Activated naive CD8-positive, alpha-beta T cell treated with anti-CD3 and anti-CD28 coated beads for 36 hours (primary cell): ENCODE data around the gene CDCA3. TPM values are rescaled to one million over a fixed set of nuclear protein-coding genes. Genes with fewer than 3 reads are reported as not detected.
A peak's percentile ranks its signal among the peaks of the same experiment; 100 is the strongest.
"Not testable (repeated sequence)": the region's sequence is repeated elsewhere in the genome, so short reads cannot be mapped to it uniquely, and the experiment has no call there.

Source experiments
- DNase-seq: peaks from one replicate; pipeline ENCODE4 v3.0.0; 2021
- H3K27ac Mint-ChIP-seq: one replicate; pipeline ENCODE4 v1.8.0; 2022; ENCODE audit warnings: mild to moderate bottlenecking, moderate library complexity, mixed read lengths
- H3K27me3 Mint-ChIP-seq: one replicate; pipeline ENCODE4 v1.8.0; 2022; ENCODE audit warnings: mild to moderate bottlenecking, mixed read lengths
- H3K36me3 Mint-ChIP-seq: one replicate; pipeline ENCODE4 v1.8.0; 2021; ENCODE audit warnings: mild to moderate bottlenecking, mixed read lengths
- H3K4me1 Mint-ChIP-seq: one replicate; pipeline ENCODE4 v1.8.0; 2021; ENCODE audit warnings: mixed read lengths
- H3K4me3 Mint-ChIP-seq: one replicate; pipeline ENCODE4 v1.8.0; 2022; ENCODE audit warnings: mild to moderate bottlenecking, moderate library complexity, mixed read lengths
- H3K9me3 Mint-ChIP-seq: one replicate; pipeline ENCODE4 v1.8.0; 2022; ENCODE audit warnings: mixed read lengths
- total RNA-seq, 2 experiments: library from RNA; stranded (reverse); gene quantifications; one replicate each; pipeline ENCODE4 v1.2.3, GENCODE V29; 2021

Gene CDCA3
- total RNA-seq, 2 experiments from 2014 or later: 62.5 to 64.0 TPM

DNA sequence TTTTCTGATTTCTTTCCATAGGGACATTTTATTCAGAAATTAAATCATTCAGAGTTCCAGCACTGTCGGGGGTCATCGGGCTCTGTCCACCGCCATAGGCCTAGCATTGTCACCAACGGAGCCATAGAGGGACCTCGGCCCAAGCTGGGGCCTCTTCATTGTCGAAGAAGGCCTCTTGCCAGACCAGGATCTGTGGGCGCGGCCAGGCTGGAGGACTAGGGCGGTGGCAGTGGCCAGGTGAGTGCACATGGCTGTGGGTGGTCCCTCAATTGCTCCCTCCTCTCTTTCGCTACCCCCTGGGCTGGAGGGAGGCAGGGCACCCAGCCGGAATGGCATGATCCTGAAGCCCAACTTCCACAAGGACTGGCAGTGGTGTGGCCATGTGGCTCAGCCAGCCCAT lies 32.6 kb upstream of the CDCA3 start:
- no peak overlapping the region for H3K4me3 Mint-ChIP-seq
- H3K36me3 Mint-ChIP-seq: peaks cover 5% of the 10 kb centered on the region
- no peaks in the 10 kb centered on the region for H3K9me3 Mint-ChIP-seq
- no peak overlapping the region for H3K27ac Mint-ChIP-seq
- H3K4me1 Mint-ChIP-seq: no peaks in the 10 kb centered on the region
- no peaks in the 10 kb centered on the region for H3K27me3 Mint-ChIP-seq
- DNase-seq: no peak

DNA sequence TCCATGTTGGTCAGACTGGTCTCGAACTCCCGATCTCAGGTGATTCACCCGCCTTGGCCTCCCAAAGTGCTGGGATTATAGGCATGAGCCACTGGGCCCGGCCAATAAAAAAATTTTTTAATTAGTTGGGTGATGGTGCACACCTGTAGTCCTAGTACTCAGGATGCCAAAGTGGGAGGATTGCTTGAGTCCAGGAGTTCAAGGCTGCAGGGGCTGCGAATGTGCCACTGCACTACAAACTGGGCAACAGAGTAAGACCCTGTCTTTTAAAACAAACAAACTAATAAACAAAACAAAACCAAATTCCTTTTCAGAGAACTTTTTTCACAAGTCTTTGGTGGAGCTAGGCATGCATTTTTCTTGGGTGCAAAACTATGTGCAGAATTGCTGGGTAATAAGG lies 32.2 kb upstream of the CDCA3 start:
- Mint-ChIP-seq H3K27ac (no peak overlapping the region), H3K36me3 (peaks cover 5% of the 10 kb centered on the region), H3K9me3 (no peaks in the 10 kb centered on the region), H3K4me1 (no peaks in the 10 kb centered on the region), H3K4me3 (no peak overlapping the region), H3K27me3 (no peaks in the 10 kb centered on the region)
- no peak for DNase-seq

DNA sequence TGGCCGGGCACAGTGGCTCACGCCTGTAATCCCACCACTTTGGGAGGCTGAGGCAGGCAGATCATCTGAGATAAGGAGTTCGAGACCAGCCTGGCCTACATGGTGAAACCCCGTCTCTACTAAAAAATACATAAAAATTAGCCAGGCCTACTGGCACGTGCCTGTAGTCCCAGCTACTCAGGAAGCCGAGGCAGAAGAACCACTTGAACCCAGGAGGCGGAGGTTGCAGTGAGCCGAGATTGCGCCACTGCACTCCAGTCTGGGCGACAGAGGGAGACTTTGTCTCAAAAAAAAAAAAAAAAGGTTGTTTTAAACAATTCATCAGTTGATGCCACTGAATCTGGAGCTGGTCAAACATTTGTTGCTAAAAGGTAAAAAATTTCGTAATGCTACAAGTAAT lies 28.7 kb upstream of the CDCA3 start:
- not testable (repeated sequence) for H3K4me3 Mint-ChIP-seq, H3K27me3 Mint-ChIP-seq, H3K9me3 Mint-ChIP-seq, H3K4me1 Mint-ChIP-seq, DNase-seq
- H3K27ac Mint-ChIP-seq: peak overlapping the region; percentile 42
- peaks cover 17% of the 10 kb centered on the region for H3K36me3 Mint-ChIP-seq

DNA sequence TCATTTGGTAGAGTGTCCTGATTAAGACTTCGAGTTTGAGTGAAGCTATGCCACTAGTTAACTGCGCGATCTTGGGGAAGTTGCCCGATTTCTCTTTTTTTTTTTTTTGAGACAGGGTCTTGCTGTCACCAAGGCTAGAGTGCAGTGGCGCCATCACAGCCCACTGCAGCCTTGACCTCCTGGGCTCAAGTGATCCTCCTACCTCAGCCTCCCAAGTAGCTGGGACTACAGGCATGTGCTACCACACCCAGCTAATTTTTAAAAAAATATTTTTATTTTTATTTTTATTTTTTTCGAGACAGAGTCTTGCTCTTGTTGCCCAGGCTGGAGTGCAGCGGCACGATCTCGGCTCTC lies 22.9 kb upstream of the CDCA3 start:
- H3K36me3 Mint-ChIP-seq: peaks cover 53% of the 10 kb centered on the region

DNA sequence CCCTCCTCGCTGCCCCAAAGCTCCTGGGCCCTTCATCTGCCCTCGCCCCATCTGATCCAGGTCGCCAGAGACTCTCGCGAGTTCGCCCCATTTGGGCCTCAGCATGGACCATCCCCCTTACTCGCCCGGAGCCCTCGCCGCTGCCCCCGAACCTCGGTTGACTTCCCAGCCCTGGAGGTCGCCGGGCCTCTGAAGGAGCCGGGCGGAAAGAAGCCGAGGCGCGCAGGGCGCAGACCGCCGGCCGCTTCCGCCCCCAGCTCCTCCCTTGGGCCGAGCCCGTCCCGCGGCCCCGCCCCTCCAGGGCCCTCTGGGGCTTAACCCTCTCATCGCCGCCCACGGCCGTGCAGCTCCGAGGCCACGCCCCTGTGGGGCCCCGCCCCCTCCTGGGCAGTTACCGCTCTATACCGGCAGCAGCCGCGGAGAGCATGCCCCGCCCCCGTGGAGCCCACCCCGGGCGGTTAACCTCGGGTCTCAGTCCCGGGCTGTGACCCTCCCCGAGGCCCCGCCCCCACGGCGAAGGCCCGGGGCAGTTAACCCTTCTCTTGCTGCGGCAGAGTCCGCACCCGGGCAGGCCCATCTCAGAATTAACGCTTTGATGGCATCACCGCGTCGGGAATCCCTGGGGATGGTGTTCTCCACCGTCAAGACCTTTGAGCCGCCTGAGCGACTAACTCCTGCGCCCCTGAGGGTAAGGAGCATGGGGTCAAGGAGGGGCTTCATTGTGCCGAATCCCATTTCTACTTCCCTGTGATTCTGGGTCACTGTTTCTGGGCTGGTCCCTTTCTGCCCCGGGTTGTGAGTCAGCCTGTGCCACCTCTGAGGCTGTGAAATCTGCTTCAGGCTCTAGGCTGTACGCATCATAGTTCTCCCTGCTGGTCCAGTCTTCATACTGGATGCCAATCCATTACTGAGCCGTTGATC lies 22.3 kb upstream of the CDCA3 start, which contains the start of gene SPSB2:
Gene SPSB2, minus strand, starts transcription at position 210 of the 921 bp plus-strand sequence. CDS start 402 bp downstream, outside the sequence.
- Mint-ChIP-seq H3K27ac (peak within 1 kb of the TSS; percentile 95), H3K4me3 (peak within 1 kb of the TSS; percentile 90), H3K36me3 (peaks cover 59% of the 10 kb centered on the region), H3K4me1 (peaks cover 48% of the 10 kb centered on the region), H3K9me3 (no peaks in the 10 kb centered on the region), H3K27me3 (no peaks in the 10 kb centered on the region)
- peak; percentile 100 for DNase-seq

More for the DNA sequence above, 22.9 kb upstream of the CDCA3 start:
- not testable (repeated sequence) for H3K27me3 Mint-ChIP-seq, DNase-seq, H3K9me3 Mint-ChIP-seq
- Mint-ChIP-seq H3K4me1 (peaks cover 42% of the 10 kb centered on the region), H3K27ac (peak overlapping the region; percentile 79), H3K4me3 (peak overlapping the region; percentile 90)

DNA sequence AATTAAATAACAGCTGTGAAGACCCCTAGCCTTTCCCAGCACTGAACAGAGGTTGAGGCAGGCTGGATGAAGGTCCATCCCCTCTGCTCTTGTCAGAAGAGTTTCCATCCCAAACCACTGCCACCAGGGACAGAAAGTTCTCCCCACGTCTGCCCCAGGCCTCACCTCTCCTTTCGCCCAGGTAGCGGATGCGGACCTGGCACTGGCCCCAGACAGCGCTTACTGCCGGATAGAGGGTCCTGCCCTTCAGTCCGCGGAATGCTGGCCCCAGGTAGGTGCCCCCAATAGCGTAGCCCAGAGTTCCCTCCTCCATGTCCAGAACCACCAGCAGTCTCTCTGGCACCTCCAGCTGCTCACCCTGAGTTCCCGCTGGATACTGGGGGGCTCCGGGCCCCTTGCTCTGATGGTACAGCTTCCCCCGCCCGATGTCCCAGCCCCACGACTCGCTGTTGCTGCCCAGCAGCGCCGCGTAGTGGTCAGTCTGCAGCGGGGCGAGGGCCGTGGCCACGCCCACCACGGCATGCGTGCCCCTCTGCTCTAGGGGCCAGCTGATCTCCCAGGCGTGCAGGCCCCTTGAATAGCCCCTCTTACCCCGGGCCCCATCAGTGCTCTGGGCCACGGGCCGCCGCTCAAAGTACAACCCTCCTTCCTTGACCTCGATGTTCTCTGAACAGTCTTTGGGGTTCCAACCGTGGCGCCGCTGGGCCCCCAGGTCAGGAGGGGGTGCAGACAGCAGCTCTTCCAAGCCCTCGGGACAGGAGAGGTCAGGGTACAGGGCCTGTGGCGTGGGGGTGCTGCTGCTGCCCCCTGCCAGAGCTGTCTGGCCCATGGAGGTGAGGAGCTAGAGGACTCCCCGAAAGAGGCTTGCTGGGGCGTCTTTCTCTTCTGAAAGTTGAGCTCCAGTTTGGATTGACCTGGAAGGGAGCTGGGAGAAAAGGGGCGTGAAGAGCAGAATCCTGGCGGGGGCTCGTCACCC lies 21.3 kb upstream of the CDCA3 start:
- peak; percentile 89 for DNase-seq
- H3K4me3 Mint-ChIP-seq: peak overlapping the region; percentile 90
- H3K9me3 Mint-ChIP-seq: no peaks in the 10 kb centered on the region
- H3K36me3 Mint-ChIP-seq: peaks cover 63% of the 10 kb centered on the region
- H3K27ac Mint-ChIP-seq: peak overlapping the region; percentile 95
- H3K27me3 Mint-ChIP-seq: no peaks in the 10 kb centered on the region
- H3K4me1 Mint-ChIP-seq: peaks cover 48% of the 10 kb centered on the region

DNA sequence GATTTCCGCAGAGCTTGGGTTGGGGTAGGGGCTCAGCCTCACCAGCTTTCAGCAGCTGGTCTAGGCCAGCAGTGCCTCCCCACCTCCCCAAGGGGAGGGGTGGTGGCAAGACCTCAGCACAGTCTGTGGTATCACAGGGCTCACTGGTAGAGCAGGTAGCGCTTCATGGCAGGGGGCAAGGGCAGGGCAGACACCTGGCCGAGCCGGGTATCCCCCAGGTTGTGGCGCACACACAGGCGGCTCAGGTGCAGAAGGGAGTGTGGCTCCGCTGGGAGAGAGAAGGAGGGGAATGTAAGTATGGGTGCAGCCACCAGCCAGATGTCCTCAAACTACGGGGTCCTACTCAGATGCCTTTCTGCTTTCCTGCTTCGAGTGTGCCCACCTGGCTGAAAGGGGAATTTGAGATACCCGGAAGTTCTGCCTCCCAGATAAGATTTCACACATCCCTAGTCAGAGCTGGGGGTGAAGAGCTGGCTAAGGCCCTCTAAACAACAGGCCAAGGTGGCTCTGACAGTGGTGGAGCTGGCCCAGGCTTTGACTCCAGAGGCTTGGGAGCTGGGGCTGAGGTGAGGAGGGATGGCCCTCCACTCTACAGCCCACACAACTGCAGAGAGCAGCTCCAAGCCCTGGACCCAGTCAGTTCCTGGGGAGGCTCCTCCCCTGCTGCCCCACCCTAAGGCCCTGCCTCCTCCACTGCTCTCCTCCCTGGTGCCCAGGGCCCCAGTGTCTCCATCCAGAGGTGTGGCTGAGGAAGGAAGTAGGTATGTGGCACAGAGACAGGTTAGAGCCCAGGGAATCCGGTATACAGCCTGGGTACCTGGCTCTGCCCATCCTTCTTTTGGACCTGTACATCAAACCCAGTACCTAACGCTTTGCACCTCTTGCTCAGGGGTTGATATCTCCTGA lies 20.2 kb upstream of the CDCA3 start:
- Mint-ChIP-seq H3K4me1 (peaks cover 56% of the 10 kb centered on the region), H3K4me3 (peak overlapping the region; percentile 90), H3K36me3 (peaks cover 59% of the 10 kb centered on the region), H3K27ac (peak overlapping the region; percentile 95), H3K9me3 (no peaks in the 10 kb centered on the region), H3K27me3 (no peaks in the 10 kb centered on the region)
- DNase-seq: peak; percentile 56

DNA sequence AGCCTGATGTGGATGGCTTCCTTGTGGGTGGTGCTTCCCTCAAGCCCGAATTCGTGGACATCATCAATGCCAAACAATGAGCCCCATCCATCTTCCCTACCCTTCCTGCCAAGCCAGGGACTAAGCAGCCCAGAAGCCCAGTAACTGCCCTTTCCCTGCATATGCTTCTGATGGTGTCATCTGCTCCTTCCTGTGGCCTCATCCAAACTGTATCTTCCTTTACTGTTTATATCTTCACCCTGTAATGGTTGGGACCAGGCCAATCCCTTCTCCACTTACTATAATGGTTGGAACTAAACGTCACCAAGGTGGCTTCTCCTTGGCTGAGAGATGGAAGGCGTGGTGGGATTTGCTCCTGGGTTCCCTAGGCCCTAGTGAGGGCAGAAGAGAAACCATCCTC lies 19.2 kb upstream of the CDCA3 start:
- H3K4me3 Mint-ChIP-seq: peak overlapping the region; percentile 90
- H3K9me3 Mint-ChIP-seq, DNase-seq, H3K27me3 Mint-ChIP-seq: not testable (repeated sequence)
- H3K4me1 Mint-ChIP-seq: peaks cover 65% of the 10 kb centered on the region
- H3K36me3 Mint-ChIP-seq: peaks cover 56% of the 10 kb centered on the region
- peak overlapping the region; percentile 95 for H3K27ac Mint-ChIP-seq

DNA sequence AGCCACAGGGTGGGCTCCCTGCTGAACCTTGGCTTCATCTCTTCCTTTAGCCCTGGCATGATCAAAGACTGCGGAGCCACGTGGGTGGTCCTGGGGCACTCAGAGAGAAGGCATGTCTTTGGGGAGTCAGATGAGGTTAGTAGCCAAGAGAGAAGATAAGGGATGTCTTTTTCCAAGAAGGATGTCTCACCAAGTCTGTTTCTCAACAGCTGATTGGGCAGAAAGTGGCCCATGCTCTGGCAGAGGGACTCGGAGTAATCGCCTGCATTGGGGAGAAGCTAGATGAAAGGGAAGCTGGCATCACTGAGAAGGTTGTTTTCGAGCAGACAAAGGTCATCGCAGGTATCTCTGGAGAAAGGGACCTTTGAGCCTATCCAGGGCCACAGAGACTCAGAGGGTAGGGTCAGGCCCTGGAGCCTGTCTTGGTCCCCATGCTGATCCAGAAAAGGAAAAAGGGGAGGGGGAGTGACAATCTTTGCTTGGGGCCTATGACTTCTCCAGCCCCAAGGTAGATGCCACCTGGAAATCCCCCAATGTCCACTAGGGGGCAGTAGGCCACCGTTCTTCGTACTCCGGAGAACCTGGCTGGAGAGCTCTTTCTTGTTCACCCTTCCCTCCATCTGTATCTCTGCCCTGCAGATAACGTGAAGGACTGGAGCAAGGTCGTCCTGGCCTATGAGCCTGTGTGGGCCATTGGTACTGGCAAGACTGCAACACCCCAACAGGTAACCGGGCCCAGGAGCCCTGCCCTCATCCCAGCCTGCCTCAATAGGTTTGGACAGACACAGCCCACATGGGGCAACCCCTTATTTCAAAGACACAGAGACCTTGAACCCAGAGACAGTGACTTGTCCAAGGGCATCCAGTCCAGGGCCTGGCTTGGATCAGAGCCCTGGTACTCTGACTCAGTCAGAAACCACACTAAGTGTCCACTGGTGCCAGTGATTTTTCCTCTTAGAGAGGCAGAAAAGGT lies 18.2 kb upstream of the CDCA3 start:
- H3K27ac Mint-ChIP-seq: peak overlapping the region; percentile 95
- H3K27me3 Mint-ChIP-seq: no peaks in the 10 kb centered on the region
- H3K4me1 Mint-ChIP-seq: peaks cover 65% of the 10 kb centered on the region
- H3K36me3 Mint-ChIP-seq: peaks cover 59% of the 10 kb centered on the region
- H3K4me3 Mint-ChIP-seq: peak overlapping the region; percentile 90
- peak; percentile 80 for DNase-seq
- no peaks in the 10 kb centered on the region for H3K9me3 Mint-ChIP-seq

DNA sequence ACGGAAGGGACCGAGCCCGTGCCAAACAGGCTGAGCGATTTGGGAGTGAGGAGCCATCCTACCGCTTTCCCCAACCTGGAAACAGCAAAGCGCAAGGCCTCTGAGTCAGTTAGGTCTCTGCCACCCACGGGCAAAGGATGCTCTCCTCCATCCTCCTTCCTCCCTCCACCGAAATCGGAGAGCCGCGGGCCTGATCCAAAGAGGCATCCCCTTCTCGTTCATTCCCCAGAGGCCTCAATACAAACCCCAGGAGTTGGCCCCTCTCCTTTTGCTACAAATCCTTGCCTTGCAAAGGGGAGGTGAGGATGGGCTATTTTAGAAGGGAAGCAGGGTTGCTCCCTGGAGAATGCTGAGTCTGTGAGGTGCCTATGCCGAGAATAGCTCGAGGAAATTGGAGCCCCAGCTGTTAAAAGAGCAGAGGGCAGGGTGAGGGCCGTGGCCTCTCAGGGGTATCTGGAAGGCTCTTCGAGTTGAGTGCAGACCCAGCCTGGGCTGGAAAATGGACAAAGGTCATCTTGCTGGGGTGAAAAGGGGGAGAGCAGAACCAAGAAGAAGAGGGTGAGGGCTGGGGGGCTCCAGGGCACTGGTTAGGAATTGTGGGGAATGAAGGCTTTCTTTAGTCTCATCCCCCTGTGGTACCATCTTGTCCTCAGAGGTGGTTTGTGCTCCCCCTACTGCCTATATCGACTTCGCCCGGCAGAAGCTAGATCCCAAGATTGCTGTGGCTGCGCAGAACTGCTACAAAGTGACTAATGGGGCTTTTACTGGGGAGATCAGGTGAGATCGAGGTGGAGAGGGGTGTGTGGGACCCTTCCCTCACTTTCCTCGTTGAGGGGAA lies 17.3 kb upstream of the CDCA3 start:
- no peak for DNase-seq
- no peaks in the 10 kb centered on the region for H3K9me3 Mint-ChIP-seq
- H3K36me3 Mint-ChIP-seq: peaks cover 57% of the 10 kb centered on the region
- peak overlapping the region; percentile 95 for H3K27ac Mint-ChIP-seq
- H3K4me1 Mint-ChIP-seq: peaks cover 60% of the 10 kb centered on the region
- H3K27me3 Mint-ChIP-seq: no peaks in the 10 kb centered on the region
- H3K4me3 Mint-ChIP-seq: peak overlapping the region; percentile 90

DNA sequence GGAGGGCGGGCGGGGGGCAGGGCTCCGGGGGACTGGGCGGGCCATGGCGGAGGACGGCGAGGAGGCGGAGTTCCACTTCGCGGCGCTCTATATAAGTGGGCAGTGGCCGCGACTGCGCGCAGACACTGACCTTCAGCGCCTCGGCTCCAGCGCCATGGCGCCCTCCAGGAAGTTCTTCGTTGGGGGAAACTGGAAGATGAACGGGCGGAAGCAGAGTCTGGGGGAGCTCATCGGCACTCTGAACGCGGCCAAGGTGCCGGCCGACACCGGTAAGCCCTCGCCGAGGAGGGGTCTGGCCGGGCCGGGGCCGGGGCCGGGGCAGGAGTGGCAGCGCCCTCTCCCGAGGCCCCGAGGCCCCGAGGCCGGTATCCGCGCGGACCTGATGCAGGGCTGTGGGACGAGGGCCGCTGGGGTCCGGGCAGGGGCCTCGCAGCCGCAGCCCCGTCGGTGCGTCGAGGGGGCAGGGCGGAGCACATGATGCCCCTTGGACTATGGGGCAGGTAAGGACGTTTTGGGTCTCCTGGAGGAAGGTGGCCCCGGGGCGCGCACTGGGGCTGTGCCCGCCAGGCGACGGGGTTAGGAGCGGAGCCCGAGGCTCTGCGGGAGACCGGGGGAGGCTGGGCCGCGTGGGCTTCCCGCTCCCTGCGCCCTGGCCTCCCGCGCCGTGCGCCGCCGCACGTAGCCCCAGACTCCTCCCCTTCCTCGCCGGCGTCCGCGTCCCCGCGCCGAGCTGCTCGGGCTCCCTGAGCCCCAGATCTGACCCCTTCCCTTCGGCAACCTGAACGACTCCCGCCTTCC lies 16.5 kb upstream of the CDCA3 start, which contains the start of gene TPI1:
Gene TPI1, plus strand, starts transcription at position 119 of the 798 bp plus-strand sequence. Its CDS starts 36 bp downstream, at position 155.
- peaks cover 56% of the 10 kb centered on the region for H3K36me3 Mint-ChIP-seq
- H3K4me3 Mint-ChIP-seq: peak within 1 kb of the TSS; percentile 90
- peak within 1 kb of the TSS; percentile 95 for H3K27ac Mint-ChIP-seq
- peaks cover 56% of the 10 kb centered on the region for H3K4me1 Mint-ChIP-seq
- DNase-seq: peak; percentile 84
- H3K9me3 Mint-ChIP-seq: no peaks in the 10 kb centered on the region
- no peaks in the 10 kb centered on the region for H3K27me3 Mint-ChIP-seq

DNA sequence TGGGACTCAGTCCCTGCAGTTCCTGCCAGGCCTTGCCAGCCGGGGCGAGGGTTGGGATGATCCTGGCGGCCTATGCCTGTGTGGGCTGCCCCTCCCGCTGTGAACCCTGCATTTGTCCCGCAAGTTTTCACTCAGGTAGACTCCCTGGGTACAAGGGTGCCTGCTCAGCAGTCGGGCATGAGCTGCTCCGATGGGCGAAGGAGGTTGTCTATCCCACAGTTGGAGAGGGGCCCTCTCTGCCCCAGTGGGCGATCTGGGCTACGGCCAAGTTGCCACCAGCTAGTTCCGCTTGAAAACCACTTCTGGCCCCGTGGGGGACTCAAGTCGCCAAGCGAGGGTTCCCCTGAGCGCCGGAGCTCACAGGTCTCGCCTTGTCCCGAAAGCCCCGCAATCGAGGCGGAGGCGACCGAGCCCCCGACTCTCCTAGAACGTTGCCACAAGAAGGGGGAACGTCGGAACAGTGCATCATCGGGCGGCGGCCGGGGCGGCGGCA lies 15.9 kb upstream of the CDCA3 start:
- Mint-ChIP-seq H3K27me3 (no peaks in the 10 kb centered on the region), H3K4me3 (peak overlapping the region; percentile 90), H3K9me3 (no peaks in the 10 kb centered on the region), H3K36me3 (peaks cover 53% of the 10 kb centered on the region), H3K27ac (peak overlapping the region; percentile 95), H3K4me1 (peaks cover 52% of the 10 kb centered on the region)
- no peak for DNase-seq
